ENCODE results near the gene GALNT5.
"Not testable (repeated sequence)": the region's sequence is repeated elsewhere in the genome, so short reads cannot be mapped to it uniquely, and the experiment has no call there.

The GALNT5 gene

GRCh38 chr2:157333304-157334047, 76.0 kb downstream of the GALNT5 start:
- DNase-seq, result no peak

DNA sequence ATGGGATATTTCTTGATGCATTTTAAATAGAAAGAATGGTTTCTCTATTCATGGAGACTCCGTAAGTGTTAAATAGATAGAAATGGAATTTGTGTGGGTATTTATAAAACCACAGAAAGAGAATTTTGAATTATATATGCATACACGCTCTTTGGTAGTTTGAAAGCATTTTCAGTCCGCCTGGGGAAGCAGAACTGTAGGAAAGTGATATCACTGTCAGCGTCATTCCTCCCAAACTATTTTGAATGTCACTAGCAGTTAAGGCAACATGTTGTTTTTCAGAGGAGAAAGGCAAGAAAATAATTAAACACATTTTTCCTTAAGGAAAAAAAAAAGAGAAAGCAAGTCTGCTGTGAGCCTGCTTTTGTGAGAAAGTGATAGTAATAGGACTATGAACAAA, 76.8 kb downstream of the GALNT5 start:
- DNase-seq, result no peak

DNA sequence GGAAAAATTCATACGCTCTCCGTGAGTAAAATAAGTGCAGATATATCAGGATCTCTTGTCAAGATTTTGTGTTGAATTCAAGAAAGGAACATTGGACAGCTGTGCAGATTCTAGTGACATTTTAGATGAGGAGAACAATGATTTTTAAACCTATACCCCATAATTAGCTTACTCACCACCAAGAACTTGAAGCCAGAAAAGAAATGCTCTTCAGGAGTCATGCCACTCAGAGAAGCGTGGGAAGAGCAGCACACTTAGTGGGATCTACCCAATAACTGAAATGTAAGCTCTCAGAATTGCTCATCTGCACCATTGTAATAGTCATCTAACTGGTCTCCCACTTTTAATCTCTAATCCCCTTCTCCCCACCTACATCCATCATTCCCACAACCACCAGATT, 77.3 kb downstream of the GALNT5 start:
- no peak for DNase-seq

- no peak for DNase-seq
Observed at GRCh38 chr2:157336137-157337010, 78.9 kb downstream of the GALNT5 start.

DNA sequence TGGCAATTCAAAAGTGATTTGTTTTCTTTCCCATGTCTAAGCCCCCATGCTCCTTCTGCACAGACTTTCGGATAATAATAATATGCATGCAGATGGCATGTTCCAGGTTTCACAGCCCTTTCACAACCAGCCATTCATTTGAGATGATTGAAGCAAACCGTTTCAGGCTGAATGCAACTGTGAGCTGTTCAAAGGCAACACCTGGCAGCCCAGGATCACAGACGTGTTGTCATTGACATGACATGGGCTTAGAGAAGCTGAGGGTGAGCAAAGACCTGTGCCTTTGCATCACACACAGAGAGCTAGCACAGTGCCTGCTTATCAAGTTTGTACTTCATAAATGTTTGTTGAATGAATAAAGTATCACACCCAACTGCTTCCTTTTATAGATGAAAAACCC, 80.5 kb downstream of the GALNT5 start:
- DNase-seq, result no peak

- no peak for DNase-seq
Observed at GRCh38 chr2:157339965-157340655, 82.6 kb downstream of the GALNT5 start.

- not testable (repeated sequence) for DNase-seq
Observed at GRCh38 chr2:157341381-157341780, 83.9 kb downstream of the GALNT5 start.

GRCh38 chr2:157345647-157346389, 88.3 kb downstream of the GALNT5 start:
- DNase-seq, result no peak

DNA sequence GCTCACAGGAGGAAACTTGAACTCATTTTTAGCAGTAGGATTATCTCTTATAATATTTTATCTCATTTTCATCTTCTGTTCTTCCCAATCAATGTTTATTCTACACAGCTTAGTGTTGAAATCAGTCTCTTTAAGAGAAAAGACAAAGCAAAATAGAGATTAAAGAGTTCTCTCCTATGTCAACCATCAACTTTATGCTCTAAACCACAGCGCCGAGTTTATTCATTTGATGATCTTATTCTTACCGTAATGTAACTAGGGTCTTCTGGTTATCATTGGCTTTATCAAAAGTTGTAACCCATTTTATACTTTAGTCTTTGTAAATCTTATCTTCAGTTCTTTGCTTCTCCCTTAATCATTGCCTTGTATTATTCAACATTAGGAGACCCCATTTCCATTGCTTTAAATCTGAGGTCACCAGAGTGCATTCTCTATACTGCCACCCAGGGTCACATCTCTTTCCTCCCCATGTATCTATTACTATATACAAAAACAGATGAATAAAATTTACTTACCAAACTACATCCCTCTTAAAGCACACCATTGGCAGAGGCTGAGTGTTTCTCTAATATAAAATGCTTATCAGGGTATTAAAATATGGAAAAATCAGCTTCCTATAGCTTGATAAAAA, 90.9 kb downstream of the GALNT5 start:
- DNase-seq, result no peak

GRCh38 chr2:157349949-157350515, 92.5 kb downstream of the GALNT5 start:
- DNase-seq, result no peak

DNA sequence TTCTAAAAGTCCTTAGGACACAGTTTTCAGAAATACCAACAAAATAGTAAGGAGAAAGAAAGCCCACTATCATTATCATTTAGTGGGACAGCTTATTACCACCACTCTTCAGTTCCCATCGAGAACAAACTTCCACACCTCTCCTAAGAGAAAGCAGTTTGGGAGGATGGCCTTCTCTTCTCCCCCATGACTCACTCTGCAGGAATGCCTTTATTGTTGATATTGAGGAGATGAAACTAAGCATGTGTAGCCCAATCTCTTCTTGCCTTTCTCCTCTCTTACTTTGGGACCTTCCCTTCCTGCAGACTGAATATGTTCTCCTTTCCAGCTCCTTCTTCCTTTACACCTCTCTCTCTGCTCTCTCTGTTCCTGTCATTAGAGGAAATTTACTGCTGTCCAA, 98.1 kb downstream of the GALNT5 start:
- DNase-seq, result no peak

DNA sequence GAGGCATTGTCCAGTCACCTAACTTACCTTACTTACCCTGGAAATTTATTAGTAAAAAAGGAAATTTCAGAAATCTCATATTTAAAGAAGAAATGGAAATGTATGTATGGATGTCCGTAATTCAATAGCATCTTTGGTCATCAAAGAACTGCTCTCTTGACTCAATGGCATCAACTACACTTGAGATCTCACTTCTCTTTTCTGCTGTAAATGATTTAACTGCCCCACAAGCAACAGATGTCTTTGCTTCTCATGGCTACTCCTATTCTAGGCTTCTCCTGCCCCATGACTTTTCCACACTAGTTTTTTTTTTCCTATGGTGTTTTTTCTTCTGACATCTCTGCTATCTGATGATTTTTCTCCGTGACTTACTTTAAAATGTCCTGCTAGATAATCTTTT, 102.1 kb downstream of the GALNT5 start:
- no peak for DNase-seq

DNA sequence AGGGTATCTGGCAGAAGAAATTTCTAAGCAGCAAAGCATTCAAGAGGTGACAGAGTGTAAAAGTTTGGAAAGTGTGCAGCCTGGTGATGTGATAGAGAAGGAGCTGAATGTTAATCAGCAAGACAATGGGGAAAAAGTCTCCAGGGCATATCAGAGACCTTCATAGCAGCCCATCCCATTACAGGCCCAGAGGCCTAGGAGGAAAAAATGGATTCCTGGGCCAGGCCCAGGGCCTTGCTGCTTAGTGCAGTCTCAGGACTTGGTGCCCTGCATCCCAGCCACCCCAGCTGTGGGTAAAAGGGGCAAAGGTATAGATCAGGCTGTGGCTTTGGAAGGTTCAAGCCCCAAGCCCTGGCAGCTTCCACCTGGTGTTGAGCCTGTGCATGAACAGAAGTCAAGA, 104.0 kb downstream of the GALNT5 start:
- DNase-seq, result no peak

- no peak for DNase-seq
Observed at GRCh38 chr2:157362627-157363026, 105.1 kb downstream of the GALNT5 start.

- no peak for DNase-seq
Observed at GRCh38 chr2:157363612-157364101, 106.2 kb downstream of the GALNT5 start.

Data from NCI-H1092 (cell line).